Hepatocyte (in vitro differentiated cells): ENCODE results near the gene PTPRZ1.

ENCODE experiments used
- EZH2phosphoT487 ChIP-seq: fragments of 200-600 bp; sonication (generic); IDR thresholded peaks from one replicate; pipeline ENCODE4 v1.6.1; 2018; ENCODE audit warnings: antibody characterized with exemption, mild to moderate bottlenecking, low read depth, moderate library complexity; ENCODE audit not compliant: unreplicated experiment, severe bottlenecking
- TF ChIP-seq, protein P1 (sequence below): fragments of 200-600 bp; sonication (generic); IDR thresholded peaks from 2 replicates; pipeline ENCODE4 v1.5.1; 2016; ENCODE audit warnings: antibody characterized with exemption, mild to moderate bottlenecking; ENCODE audit not compliant: poor library complexity

DNA sequence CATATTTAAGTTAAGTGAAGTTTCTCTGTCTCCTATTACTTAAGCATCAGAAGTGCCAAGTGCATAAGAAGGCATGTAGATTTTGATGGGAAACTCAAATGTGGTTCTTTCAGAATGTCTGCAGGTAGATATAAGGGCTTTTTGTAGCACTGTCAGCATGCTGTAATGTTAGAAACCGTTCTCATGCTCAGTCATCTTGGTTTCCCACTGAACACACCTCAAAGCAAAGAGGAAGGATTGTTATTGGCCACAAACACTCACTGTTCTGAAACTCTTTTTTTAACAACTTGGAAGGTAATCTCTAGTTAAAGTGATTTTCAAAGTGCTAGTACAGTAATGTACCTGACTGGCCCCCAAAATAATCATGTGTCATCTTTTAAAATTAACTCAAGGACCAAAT, 145.1 kb downstream of the PTPRZ1 start:
- TF ChIP-seq EZH2phosphoT487 = no peak
- TF ChIP-seq, protein P1, sequence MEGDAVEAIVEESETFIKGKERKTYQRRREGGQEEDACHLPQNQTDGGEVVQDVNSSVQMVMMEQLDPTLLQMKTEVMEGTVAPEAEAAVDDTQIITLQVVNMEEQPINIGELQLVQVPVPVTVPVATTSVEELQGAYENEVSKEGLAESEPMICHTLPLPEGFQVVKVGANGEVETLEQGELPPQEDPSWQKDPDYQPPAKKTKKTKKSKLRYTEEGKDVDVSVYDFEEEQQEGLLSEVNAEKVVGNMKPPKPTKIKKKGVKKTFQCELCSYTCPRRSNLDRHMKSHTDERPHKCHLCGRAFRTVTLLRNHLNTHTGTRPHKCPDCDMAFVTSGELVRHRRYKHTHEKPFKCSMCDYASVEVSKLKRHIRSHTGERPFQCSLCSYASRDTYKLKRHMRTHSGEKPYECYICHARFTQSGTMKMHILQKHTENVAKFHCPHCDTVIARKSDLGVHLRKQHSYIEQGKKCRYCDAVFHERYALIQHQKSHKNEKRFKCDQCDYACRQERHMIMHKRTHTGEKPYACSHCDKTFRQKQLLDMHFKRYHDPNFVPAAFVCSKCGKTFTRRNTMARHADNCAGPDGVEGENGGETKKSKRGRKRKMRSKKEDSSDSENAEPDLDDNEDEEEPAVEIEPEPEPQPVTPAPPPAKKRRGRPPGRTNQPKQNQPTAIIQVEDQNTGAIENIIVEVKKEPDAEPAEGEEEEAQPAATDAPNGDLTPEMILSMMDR = no peak
